H1 (cell line): ENCODE measurements around the gene MLN. TPM values are rescaled to one million over a fixed set of nuclear protein-coding genes. Genes with fewer than 3 reads are reported as not detected.

Experiments
- BCL11A ChIP-seq, 2 experiments: IDR thresholded peaks; one replicate each; pipeline ENCODE4 v1.6.1; 2011; ENCODE audit warnings: low read depth in 2 of 2, low read length in 2 of 2, mild to moderate bottlenecking in 2 of 2
- CBX5 ChIP-seq: fragments of 300-800, 300-1000 bp; sonication (generic); IDR thresholded peaks from 2 replicates; pipeline ENCODE4 v1.7.1; 2016; ENCODE audit warnings: antibody characterized with exemption, low read length, low read depth
- EP300 ChIP-seq, 2 experiments: IDR thresholded peaks; 1 replicate in 1 of 2; 2 replicates in 1 of 2; pipeline ENCODE4 v1.6.1; 2011 to 2012; ENCODE audit warnings: low read depth in 2 of 2, low read length in 2 of 2, mild to moderate bottlenecking in 2 of 2, borderline replicate concordance in 1 of 2, inconsistent platforms in 1 of 2, moderate library complexity in 1 of 2
- GABPA ChIP-seq: IDR thresholded peaks from 2 replicates; pipeline ENCODE4 v1.6.1; 2011; ENCODE audit warnings: mild to moderate bottlenecking, low read length, moderate library complexity, borderline replicate concordance; ENCODE audit not compliant: insufficient read depth
- GTF2F1 ChIP-seq: IDR thresholded peaks from 2 replicates; pipeline ENCODE4 v1.6.1; 2012; ENCODE audit warnings: low read depth, low read length, improper control_type of control experiment, borderline replicate concordance
- RFX5 ChIP-seq: IDR thresholded peaks from 2 replicates; pipeline ENCODE4 v1.6.1; 2011; ENCODE audit warnings: low read depth, low read length, improper control_type of control experiment, borderline replicate concordance
- SAP30 ChIP-seq: fragments of 300-600 bp; sonication (generic); IDR thresholded peaks from 2 replicates; pipeline ENCODE4 v1.7.1; 2012; ENCODE audit warnings: low read length, moderate library complexity, mild to moderate bottlenecking, inconsistent platforms; ENCODE audit not compliant: insufficient read depth, insufficient replicate concordance
- polyA plus RNA-seq, 7 experiments: library from polyadenylated mRNA; depleted of rRNA in 3 of 7; stranded (reverse) in 5 of 7; unstranded in 2 of 7; fragments of >200 nt in 5 of 7; fragments of 200-250 nt in 2 of 7; gene quantifications; 1 replicate in 5 of 7; 2 replicates in 1 of 7; 4 replicates in 1 of 7; pipeline versions ENCODE4 v1.2.1 to v1.2.3, GENCODE V29; 2011 to 2013; ENCODE audit warnings: missing spikeins in 2 of 7, mixed read lengths in 2 of 7
- total RNA-seq: library from RNA; stranded (reverse); fragmentation: NEBNext Ultra II Directional; extraction: Animal tissue kit (Norgen Biotek cat#: 25700); gene quantifications from 2 replicates; pipeline ENCODE4 v1.2.1, GENCODE V29; 2021

MLN gene
- total and polyA plus RNA-seq, 2 of the 8 experiments (the other 6 are each of a cell fraction or from before 2014, with no cell fraction given): not detected

DNA sequence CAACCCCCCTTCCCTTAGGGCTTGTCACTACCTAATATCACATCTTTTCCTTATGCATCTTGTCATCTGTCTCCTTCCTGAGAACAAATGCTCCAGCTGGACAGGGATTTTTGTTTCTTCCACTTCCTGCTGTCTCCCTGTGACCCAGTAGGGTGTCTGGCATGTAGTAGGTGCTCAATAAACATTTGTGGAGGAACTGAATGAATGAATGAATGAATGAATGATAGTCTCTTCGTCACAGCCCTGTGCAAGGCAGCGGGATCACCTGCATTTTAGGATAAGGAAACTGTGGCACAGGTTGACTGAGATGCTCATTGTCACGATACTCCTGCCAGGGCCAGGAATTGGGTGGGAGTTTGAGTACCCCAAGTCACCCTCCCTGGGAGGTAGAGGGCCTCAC is 29.0 kb downstream of the MLN start (continued):
- TF ChIP-seq GTF2F1: no peak
- no peak for TF ChIP-seq RFX5
- no peak for TF ChIP-seq BCL11A (IDR thresholded peaks at IDR 0.05; ENCODE audit: low read depth in 2 of 2, low read length in 2 of 2)
- TF ChIP-seq GABPA: no peak
- no peak for TF ChIP-seq EP300 (IDR thresholded peaks at IDR 0.05; ENCODE audit: borderline replicate concordance in 1 of 2, low read depth in 2 of 2, low read length in 2 of 2)
- TF ChIP-seq SAP30: no peak
- no peak for TF ChIP-seq CBX5
- TF ChIP-seq, all 59 proteins: peak for 0
